K562 (cell line): ENCODE data around the gene NRARP. TPM values are rescaled to one million over a fixed set of nuclear protein-coding genes. Genes with fewer than 3 reads are reported as not detected.

ENCODE experiments used
- ATAC-seq: fragments of 200-7000 bp; cut with Tn5 transposase; 3 replicates; pipeline ENCODE4 v1.9.1; 2020; ENCODE audit warnings: moderate library complexity
- BruUV-seq: library from RNA; stranded (reverse); fragments of 400-500 nt; replicated peaks from 2 replicates; lab custom pipeline; 2021; lab: Mats Ljungman, UMichigan
- CTCF ChIA-PET: fragments of 300-600 bp; formaldehyde crosslinking; extraction: SDS; loops from one replicate; lab custom pipeline; 2021; ENCODE audit warnings: low intra/inter-chr PET ratio; lab: Yijun Ruan, JAX
- POLR2A ChIA-PET: fragments of 300-600, 350-650 bp; sonication (Branson Sonifier 250); formaldehyde crosslinking; extraction: SDS; loops from one replicate; lab custom pipeline; 2021; ENCODE audit warnings: antibody characterized with exemption, inconsistent platforms; lab: Yijun Ruan, JAX
- DNase-seq, 4 experiments: peaks; one replicate each; pipeline versions ENCODE4 v3.0.0 to v3.0.0-alpha.2; 2011 to 2018; ENCODE audit warnings: low spot score in 3 of 4, mixed read lengths in 3 of 4; ENCODE audit errors: extremely low read depth in 1 of 4
- FAIRE-seq: peaks from 2 replicates; lab custom pipeline; 2011; peaks lifted over from hg19 to GRCh38; lab: Jason Lieb, UNC
- H2AFZ ChIP-seq: 2 replicates; pipeline ENCODE4 v1.6.0; 2011; ENCODE audit warnings: low read depth, low read length, control low read depth, inconsistent platforms
- H3K27ac ChIP-seq: fragments of 200-600 bp; 3 replicates; pipeline ENCODE4 v1.8.0; 2011; ENCODE audit warnings: low read depth, mild to moderate bottlenecking, control low read depth, inconsistent platforms, low read length, moderate library complexity, mixed read lengths; ENCODE audit errors: extremely low read depth
- H3K27me3 ChIP-seq, 2 experiments: fragments of 300-600 bp in 1 of 2; 2 replicates in 1 of 2; 3 replicates in 1 of 2; pipeline versions ENCODE4 v1.6.0 to v1.8.0; 2011; ENCODE audit warnings: inconsistent platforms in 2 of 2, low read length in 2 of 2, mild to moderate bottlenecking in 1 of 2, mixed read lengths in 1 of 2, moderate library complexity in 1 of 2; ENCODE audit not compliant: control insufficient read depth in 2 of 2, insufficient read depth in 2 of 2
- H3K36me3 ChIP-seq: fragments of 300-600 bp; 3 replicates; pipeline ENCODE4 v1.8.0; 2011; ENCODE audit warnings: mild to moderate bottlenecking, low read length, inconsistent platforms; ENCODE audit not compliant: control insufficient read depth, insufficient read depth
- H3K4me1 ChIP-seq, 2 experiments: fragments of 200-600 bp in 1 of 2; replicated peaks in 1 of 2; 2 replicates in 1 of 2; 3 replicates in 1 of 2; pipeline versions ENCODE4 v1.5.1 to v1.8.0; 2011; ENCODE audit warnings: inconsistent platforms in 2 of 2, low read length in 2 of 2, mild to moderate bottlenecking in 1 of 2, mixed read lengths in 1 of 2, moderate library complexity in 1 of 2; ENCODE audit not compliant: control insufficient read depth in 2 of 2, insufficient read depth in 2 of 2
- H3K4me2 ChIP-seq: 2 replicates; pipeline ENCODE4 v1.6.1; 2011; ENCODE audit warnings: low read length, control low read depth, inconsistent platforms, mixed read lengths; ENCODE audit not compliant: insufficient read depth
- H3K4me3 ChIP-seq: fragments of 200-600 bp; sonication (generic), shearing (Covaris generic); 2 replicates; pipeline ENCODE4 v1.5.1; 2016; ENCODE audit warnings: control low read depth, inconsistent platforms
- H3K79me2 ChIP-seq: fragments of 200-600 bp; 3 replicates; pipeline ENCODE4 v1.8.0; 2011; ENCODE audit warnings: low read length, inconsistent platforms; ENCODE audit not compliant: control insufficient read depth, insufficient read depth
- H3K9ac ChIP-seq, 2 experiments: 2 replicates each; pipeline versions ENCODE4 v1.6.0 to v1.6.1; 2011; ENCODE audit warnings: low read depth in 2 of 2, low read length in 2 of 2, control low read depth in 1 of 2, inconsistent platforms in 1 of 2, mild to moderate bottlenecking in 1 of 2, mixed read lengths in 1 of 2; ENCODE audit not compliant: insufficient read depth in 1 of 2
- H3K9me1 ChIP-seq: one replicate; pipeline ENCODE4 v1.6.0; 2011; ENCODE audit warnings: inconsistent platforms, mild to moderate bottlenecking, low read length, moderate library complexity; ENCODE audit not compliant: control insufficient read depth, insufficient read depth
- H3K9me3 ChIP-seq: replicated peaks from 2 replicates; pipeline ENCODE4 v1.5.1; 2011; ENCODE audit warnings: low read depth, low read length, inconsistent platforms; ENCODE audit not compliant: control insufficient read depth, insufficient read depth
- H4K20me1 ChIP-seq: replicated peaks from 2 replicates; pipeline ENCODE4 v1.6.1; 2011; ENCODE audit warnings: low read length, inconsistent platforms, mixed read lengths; ENCODE audit not compliant: control insufficient read depth, insufficient read depth
- CCAR2 ChIP-seq: fragments of 200-400 bp; formaldehyde crosslinking; IDR thresholded peaks from 2 replicates; pipeline ENCODE4 v1.6.1; 2017; ENCODE audit warnings: mild to moderate bottlenecking, low read depth, low read length
- CUX1 ChIP-seq: fragments of 200-800 bp; sonication (Bioruptor generic); IDR thresholded peaks from 2 replicates; pipeline ENCODE4 v1.6.1; 2016; ENCODE audit warnings: missing genetic modification characterization, missing compliant biosample characterization
- CXXC5 ChIP-seq: fragments of 250-450 bp; sonication (Bioruptor Pico); IDR thresholded peaks from 2 replicates; pipeline ENCODE4 v1.8.0; 2022; ENCODE audit warnings: inconsistent platforms, mild to moderate bottlenecking, moderate library complexity
- EP400 ChIP-seq: fragments of 450-650 bp; IDR thresholded peaks from 2 replicates; pipeline ENCODE4 v1.6.1; 2017; ENCODE audit warnings: antibody characterized with exemption, mild to moderate bottlenecking, moderate library complexity
- HNRNPK ChIP-seq: fragments of 200-400 bp; formaldehyde crosslinking; IDR thresholded peaks from one replicate; pipeline ENCODE4 v1.6.1; 2018; ENCODE audit warnings: mild to moderate bottlenecking, low read depth, low read length; ENCODE audit not compliant: poor library complexity, severe bottlenecking
- NFATC3 ChIP-seq: fragments of 450-650 bp; IDR thresholded peaks from 2 replicates; pipeline ENCODE4 v1.6.1; 2017; ENCODE audit warnings: mild to moderate bottlenecking
- NFRKB ChIP-seq: fragments of 450-650 bp; IDR thresholded peaks from 2 replicates; pipeline ENCODE4 v1.6.1; 2016; ENCODE audit warnings: low read depth
- POLR3A ChIP-seq: IDR thresholded peaks from 2 replicates; pipeline ENCODE4 v1.6.1; 2011; ENCODE audit warnings: borderline replicate concordance, mild to moderate bottlenecking, moderate library complexity; ENCODE audit not compliant: insufficient read length, insufficient read depth; ENCODE audit errors: extremely low read depth
- RNF2 ChIP-seq: sonication (generic); IDR thresholded peaks from 2 replicates; pipeline ENCODE4 v1.6.1; 2016
- SMARCA4 ChIP-seq: fragments of 450-650 bp; IDR thresholded peaks from 2 replicates; pipeline ENCODE4 v1.6.1; 2016
- SRSF9 ChIP-seq: fragments of 200-400 bp; formaldehyde crosslinking; IDR thresholded peaks from 2 replicates; pipeline ENCODE4 v1.6.1; 2017; ENCODE audit warnings: low read depth, low read length, borderline replicate concordance
- SUPT5H ChIP-seq: fragments of 450-650 bp; IDR thresholded peaks from 2 replicates; pipeline ENCODE4 v1.6.1; 2016
- TAF9B ChIP-seq: fragments of 450-650 bp; IDR thresholded peaks from 2 replicates; pipeline ENCODE4 v1.6.1; 2018; ENCODE audit warnings: mild to moderate bottlenecking; ENCODE audit not compliant: partially characterized antibody
- ZC3H11A ChIP-seq: IDR thresholded peaks from 2 replicates; pipeline ENCODE4 v1.6.1; 2012; ENCODE audit warnings: low read depth, low read length, improper control_type of control experiment
- ZNF511 ChIP-seq: sonication (generic); formaldehyde crosslinking; IDR thresholded peaks from 2 replicates; pipeline ENCODE4 v1.8.0; 2022; ENCODE audit warnings: mild to moderate bottlenecking, missing genetic modification reagents
- WGBS: fragments of 100-300 bp; shearing (Covaris generic); methylation state at CpG from one replicate; pipeline ENCODE4 v1.1.6; 2016; ENCODE audit warnings: low coverage, mixed read lengths; ENCODE audit not compliant: insufficient coverage; ENCODE audit errors: missing lambda C conversion rate; 5-methylcytosine and 5-hydroxymethylcytosine counted together
- in situ Hi-C: fragments of 300-500 bp; cut with MboI; formaldehyde crosslinking; loops from 4 replicates; pipeline ENCODE4 v1.15.0; 2018; ENCODE audit warnings: inconsistent platforms, mixed read lengths
- intact Hi-C: fragments of 100-400 bp; cut with micrococcal nuclease; formaldehyde crosslinking; loops from 2 replicates; pipeline ENCODE4 v1.14.2; 2022
- polyA plus RNA-seq, 8 experiments: library from polyadenylated mRNA; depleted of rRNA in 4 of 8; stranded (reverse) in 5 of 8; unstranded in 3 of 8; fragments of >200 nt; fragmentation: Nextera tagmentation in 2 of 8; fragmentation: Illumina TruSeq in 1 of 8; extraction: Ambion mirVana in 2 of 8; extraction: Trizol in 1 of 8; gene quantifications; 2 replicates each; pipeline versions ENCODE4 v1.2.1 to v1.2.3, GENCODE V29; 2011 to 2014; ENCODE audit warnings: inconsistent platforms in 1 of 8, missing spikeins in 1 of 8
- total RNA-seq, 7 experiments: library from RNA; depleted of rRNA in 6 of 7; stranded (reverse); fragments of >200 nt in 6 of 7; fragmentation: Illumina TruSeq in 2 of 7; extraction: Trizol in 2 of 7; gene quantifications; 2 replicates each; pipeline versions ENCODE4 v1.2.1 to v1.2.3, GENCODE V29; 2011 to 2021; ENCODE audit warnings: low replicate concordance in 1 of 7
- TF ChIP-seq, protein P1 (sequence below): sonication (generic); formaldehyde crosslinking; IDR thresholded peaks from 2 replicates; pipeline ENCODE4 v1.9.0; 2022; ENCODE audit warnings: mild to moderate bottlenecking, missing genetic modification reagents

The NRARP gene
- total and polyA plus RNA-seq, 9 of the 15 experiments (the other 6 are each of a cell fraction or from before 2014, with no cell fraction given), result 2.0 to 24.5 (median 7.2) TPM; not detected in 2

DNA sequence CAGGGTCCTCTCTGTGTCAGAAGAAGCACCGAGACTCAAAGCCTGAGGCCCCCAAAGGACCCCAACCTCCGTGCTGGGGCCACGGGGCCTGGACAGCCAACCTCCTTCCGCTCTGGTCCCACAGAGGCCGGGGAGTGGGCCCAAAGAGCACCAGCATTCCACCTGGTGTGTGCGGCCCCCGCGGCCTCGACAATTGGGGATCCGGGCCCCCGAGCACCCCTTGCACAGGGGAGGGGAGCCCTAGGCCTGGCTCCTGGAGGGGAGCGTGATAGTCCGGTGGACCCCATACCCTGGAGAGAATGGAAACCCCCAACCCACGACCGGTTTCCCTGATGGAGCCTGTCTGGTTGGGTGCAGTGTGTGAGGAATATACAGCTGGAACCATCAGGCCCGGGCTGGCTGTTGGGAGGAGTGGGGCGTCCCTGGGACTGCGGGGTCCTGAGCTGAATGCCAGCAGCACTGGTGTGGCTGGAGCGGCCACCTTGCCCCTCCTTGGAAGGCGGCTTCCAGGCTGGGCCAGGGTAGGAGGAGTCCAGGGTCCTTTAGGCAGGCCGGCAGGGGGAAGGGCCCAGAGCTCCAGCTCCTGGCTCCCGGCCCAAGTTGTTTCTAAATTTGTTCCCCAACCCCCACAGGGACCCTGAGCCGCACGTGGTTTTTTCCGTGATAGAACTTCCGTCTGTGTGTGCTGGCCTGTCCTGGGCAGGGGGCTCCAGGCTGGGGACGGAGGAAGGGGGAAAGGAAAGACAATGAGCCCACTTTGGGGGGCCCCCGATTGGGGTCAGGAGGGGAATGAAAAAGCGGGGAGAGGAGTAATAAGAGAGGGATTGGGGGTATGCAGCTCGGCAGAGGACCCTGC is 25.4 kb downstream of the NRARP start:
- H3K36me3 ChIP-seq, result peaks cover 51% of the 10 kb centered on the region; the same call in 1 of the 3 replicates
- H3K9me3 ChIP-seq, result no peaks in the 10 kb centered on the region
- no peaks in the 10 kb centered on the region for H3K27me3 ChIP-seq
- H3K9ac ChIP-seq, result peak overlapping the region; percentile 91 to 92
- TSS peak; percentile 81 for BruUV-seq
- intact Hi-C loops (loop anchor here (1.0 to 2.0 kb wide), 2 partner anchors 22 to 35 kb away; partner anchors contain the start of genes NELFB and TUBB4B), in situ Hi-C loops (no loop called here)
- no peaks in the 10 kb centered on the region for H4K20me1 ChIP-seq
- no peaks in the 10 kb centered on the region for H3K9me1 ChIP-seq
- peaks cover 37% of the 10 kb centered on the region for H3K79me2 ChIP-seq
- FAIRE-seq (peak; percentile 95), DNase-seq (peak; percentile 77 to 93 (median 84)), ATAC-seq (peak; percentile 73)
- peak overlapping the region; percentile 82 for H3K4me2 ChIP-seq
- H2AFZ ChIP-seq, result peak overlapping the region; percentile 88
- ChIA-PET CTCF (interaction anchor here (1.0 to 2.3 kb wide), 2 partner anchors 18 to 168 kb away, joined by 4 to 8 read pairs; no protein-coding TSS in a partner anchor), POLR2A (interaction anchor here (0.5 to 2.6 kb wide), 15 partner anchors 10 to 277 kb away, joined by 3 to 23 read pairs (median 3); partner anchors contain the start of genes LRRC26, MRPL41, NELFB and TUBB4B)
- H3K27ac ChIP-seq, result peak overlapping the region; percentile 98
- H3K4me1 ChIP-seq, result peaks cover 17 to 97% of the 10 kb centered on the region in 2 experiments
- 15% methylated on average over 19 of the region's 30 CpGs for WGBS
- peak overlapping the region; percentile 88 for H3K4me3 ChIP-seq
- TF ChIP-seq, protein P1, sequence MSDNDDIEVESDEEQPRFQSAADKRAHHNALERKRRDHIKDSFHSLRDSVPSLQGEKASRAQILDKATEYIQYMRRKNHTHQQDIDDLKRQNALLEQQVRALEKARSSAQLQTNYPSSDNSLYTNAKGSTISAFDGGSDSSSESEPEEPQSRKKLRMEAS (CRISPR knock-in tag), result peak; percentile 86
- no peak for TF ChIP-seq CUX1
- peak; percentile 42; the same call in 1 of the 2 replicates for TF ChIP-seq RNF2
- TF ChIP-seq CCAR2, result no peak
- peak; percentile 30; the same call in 1 of the 2 replicates for TF ChIP-seq SMARCA4
- no peak for TF ChIP-seq TAF9B
- TF ChIP-seq NFRKB, result peak; percentile 88
- no peak for TF ChIP-seq SRSF9
- TF ChIP-seq POLR3A, result no peak
- TF ChIP-seq ZNF511, result 0 out of 2 replicates have a peak, but pooled peaks have one; percentile 62
- 0 out of 2 replicates have a peak, but pooled peaks have one; percentile 1 for TF ChIP-seq CXXC5 (CRISPR knock-in tag)
- TF ChIP-seq HNRNPK, result no peak
- no peak for TF ChIP-seq NFATC3
- TF ChIP-seq EP400, result peak; percentile 93
- no peak for TF ChIP-seq SUPT5H
- no peak for TF ChIP-seq ZC3H11A
